HG03039 (cell line): ENCODE results near the gene ABCF2.

Source experiments
- ATAC-seq: cut with Tn5 transposase; IDR thresholded peaks from one replicate; pipeline ENCODE4 v1.9.1; 2021; ENCODE audit warnings: mild to moderate bottlenecking, moderate library complexity; ENCODE audit not compliant: unreplicated experiment

Gene ABCF2

DNA sequence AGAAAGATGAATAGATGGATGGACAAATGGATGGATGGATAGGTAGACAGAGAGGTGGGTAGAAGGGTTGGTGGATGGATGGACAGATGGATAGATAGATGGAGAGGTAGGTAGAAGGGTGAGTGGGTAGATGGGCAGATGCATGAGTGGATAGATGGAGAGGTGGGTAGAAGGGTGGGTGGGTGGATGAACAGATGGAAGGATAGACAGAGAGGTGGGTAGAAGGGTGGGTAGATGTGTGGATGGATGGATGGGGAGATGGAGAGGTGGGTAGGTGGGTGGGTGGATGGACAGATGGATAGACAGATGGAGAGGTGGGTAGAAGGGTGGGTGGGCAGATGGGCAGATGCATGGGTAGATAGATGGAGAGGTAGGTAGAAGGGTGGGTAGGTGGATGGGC is 29.1 kb downstream of the ABCF2 start:
- ATAC-seq, result no peak

GRCh38 chr7:151195616-151196450 is 31.2 kb downstream of the ABCF2 start:
- ATAC-seq, result no peak

GRCh38 chr7:151194188-151194587 is 32.8 kb downstream of the ABCF2 start:
- no peak for ATAC-seq

- ATAC-seq, result no peak
Measured at GRCh38 chr7:151193203-151193978, 33.6 kb downstream of the ABCF2 start.

DNA sequence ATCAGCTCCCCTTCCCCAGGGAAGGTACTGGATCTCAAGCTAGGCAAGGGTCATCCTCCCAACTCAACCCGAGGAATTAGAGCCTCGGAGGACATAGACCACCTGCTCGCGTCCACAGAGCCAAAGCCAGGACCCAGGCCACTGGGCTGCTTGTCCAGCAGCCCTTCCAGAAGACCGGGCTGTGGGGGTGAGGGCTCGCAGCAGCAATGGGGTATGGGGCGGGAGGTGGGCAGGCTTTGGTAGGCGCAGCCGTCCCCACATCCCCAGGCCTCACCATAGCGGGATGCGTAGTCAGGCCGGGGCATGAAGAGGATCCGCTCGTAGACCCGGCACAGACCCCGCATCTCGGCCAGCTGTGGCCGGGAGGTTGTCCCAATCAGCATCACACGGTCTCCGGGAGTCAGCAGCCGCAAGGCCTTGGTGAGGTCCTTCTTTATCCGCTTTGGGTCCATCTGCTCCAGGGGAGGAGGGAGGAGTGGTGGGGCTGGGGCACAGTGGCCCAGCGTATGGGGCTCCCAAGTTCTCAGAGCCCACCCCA is 34.9 kb downstream of the ABCF2 start:
- no peak for ATAC-seq

GRCh38 chr7:151191544-151191943 is 35.5 kb downstream of the ABCF2 start:
- no peak for ATAC-seq

- no peak for ATAC-seq
Measured at GRCh38 chr7:151189038-151189437, 38.0 kb downstream of the ABCF2 start.

DNA sequence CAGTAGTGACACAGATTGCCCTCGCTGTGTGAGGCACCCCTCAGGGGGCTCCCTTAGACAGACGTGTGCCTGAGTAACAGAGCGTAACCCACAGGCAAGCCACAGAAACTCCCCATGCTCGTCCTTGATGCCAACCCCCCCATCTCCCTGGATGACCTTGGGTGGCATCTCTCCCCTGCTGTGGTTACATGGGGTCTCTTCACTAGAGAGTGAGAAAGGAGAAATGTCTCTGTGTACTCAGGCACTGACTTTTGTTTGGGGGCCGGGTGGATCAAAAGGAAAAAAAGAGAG is 38.8 kb downstream of the ABCF2 start:
- ATAC-seq, result no peak

DNA sequence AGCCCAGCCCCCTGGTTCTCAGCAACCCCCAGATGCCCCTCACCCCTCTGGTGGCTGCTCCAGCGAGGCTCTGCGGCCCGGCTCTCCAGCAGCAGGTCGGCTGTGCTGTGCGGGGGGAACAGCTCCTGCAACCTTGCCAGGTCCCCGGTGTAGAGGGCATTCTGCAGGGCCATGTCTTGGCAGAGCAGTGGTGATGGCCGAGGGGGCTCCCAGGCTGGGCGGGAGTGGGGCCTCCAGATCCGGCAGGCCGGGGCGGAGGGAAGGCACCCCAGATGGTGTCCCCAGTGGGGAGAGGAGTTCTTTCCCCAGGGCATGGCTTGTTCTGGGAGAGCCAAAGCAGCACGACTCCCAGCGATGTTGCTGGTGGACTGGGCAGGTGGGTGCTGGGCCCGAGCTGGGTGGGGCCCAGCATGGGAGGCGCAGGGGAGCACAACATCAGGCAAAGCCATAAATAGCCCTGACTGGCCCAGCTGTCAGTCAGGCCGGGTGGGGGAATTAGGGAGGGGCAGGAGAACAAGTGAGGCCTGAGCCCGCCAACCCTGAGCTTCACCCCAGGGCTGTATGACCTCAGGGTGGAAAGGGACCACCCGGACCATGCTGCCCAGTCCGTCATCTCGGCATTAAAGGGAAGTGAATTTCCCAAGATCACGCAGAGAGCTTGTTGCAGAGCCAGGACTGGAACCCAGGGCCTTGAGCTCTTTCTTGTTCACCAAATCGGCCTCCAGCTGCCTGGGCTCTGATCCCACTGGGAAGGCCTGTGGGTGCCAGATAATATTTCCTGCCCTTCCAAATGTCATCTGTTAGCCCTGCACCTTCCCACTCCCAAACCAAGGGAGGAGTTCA is 39.4 kb downstream of the ABCF2 start:
- ATAC-seq, result no peak

DNA sequence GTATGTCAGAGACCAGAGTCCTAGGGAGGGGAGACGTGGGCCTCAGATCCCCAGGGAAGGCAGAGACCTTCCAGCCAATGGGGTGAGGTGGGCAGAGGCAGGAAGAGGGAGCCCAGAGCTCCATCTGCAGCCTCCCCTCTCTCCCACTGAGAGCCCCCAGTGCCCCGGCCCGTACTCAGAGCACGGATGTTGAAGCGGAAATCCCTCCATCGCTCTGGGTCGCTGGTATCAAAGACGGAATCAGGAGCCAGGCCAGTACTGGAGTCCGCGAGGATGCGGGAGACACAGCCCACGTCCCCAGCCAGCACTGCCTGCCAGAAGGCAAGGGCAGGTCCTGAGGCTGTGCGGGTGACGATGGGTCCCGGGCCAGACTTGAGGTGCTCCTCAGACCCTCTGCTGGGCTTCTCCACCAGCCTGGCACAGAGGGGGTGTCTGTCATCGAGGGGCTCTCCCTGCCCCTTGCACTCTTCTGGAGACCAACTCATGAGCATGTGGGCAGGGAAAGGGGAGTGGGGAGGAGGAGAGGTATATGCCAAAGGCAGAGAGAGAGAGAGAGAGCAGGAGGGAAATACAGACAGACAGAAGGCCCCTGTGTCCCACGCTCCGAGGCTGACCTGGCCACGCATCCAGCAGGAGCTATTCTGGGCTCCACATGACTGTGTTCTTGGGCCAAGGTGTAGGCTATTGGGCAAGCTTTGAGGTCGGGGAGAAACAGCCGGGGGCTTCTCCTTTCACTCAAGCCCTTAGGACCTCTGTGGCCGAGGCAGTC is 40.2 kb downstream of the ABCF2 start, which contains the start of gene ASB10:
ASB10 (minus strand) TSS at position 611 of the 769 bp plus-strand sequence; CDS start at position 491, 120 bp downstream.
- ATAC-seq, result no peak

- ATAC-seq, result no peak
Measured at GRCh38 chr7:151185762-151186639, 41.0 kb downstream of the ABCF2 start.

- no peak for ATAC-seq
Measured at GRCh38 chr7:151181011-151181431, 46.0 kb downstream of the ABCF2 start.

DNA sequence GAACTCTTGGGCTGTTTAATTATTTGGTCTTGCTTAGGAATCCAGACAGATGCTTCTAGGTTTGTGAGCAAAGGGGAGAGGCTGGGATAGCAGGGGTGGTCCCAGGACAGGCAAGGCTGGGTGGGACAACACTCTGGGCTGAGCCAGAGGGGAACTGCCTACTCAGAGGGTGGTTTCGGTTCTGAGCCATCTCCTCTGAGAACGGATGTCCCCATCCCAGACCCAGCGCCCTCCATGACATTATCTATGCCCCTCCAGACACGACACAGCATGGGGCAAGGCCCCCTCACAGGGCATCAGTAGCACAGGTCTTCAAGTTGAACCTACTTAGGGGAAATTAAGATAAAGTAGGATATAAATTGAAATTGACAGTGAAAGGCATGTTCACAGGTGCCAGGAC is 47.1 kb downstream of the ABCF2 start:
- no peak for ATAC-seq

DNA sequence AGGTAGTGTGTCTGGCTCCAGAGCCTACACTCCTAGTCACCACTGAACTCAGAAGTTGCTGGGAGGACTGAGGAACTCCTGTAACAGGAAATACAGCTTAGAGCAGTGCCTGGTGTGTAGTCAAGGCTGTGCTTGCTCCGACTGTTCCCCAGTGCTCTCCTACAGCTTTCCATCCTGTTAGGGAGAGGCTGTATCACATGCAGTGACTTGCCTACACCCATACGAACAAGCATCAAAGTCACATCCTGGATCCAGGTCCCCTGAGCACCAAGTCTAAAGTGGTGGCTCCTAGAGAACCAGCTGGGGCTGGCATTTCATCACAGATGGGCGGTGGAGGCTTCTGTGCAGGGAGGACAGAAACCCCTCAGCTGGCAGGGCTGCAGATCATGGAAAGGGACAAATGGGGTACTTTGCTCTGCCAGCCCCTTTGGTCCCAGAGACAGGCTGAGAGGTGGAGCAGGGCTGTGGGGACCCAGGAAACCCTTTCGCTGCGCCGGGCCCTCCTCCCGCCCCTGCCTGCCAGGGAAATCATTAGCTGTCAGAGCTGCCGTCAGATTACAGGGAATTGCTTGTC is 47.6 kb downstream of the ABCF2 start:
- ATAC-seq, result no peak

GRCh38 chr7:151178831-151179230 is 48.2 kb downstream of the ABCF2 start:
- ATAC-seq, result no peak

DNA sequence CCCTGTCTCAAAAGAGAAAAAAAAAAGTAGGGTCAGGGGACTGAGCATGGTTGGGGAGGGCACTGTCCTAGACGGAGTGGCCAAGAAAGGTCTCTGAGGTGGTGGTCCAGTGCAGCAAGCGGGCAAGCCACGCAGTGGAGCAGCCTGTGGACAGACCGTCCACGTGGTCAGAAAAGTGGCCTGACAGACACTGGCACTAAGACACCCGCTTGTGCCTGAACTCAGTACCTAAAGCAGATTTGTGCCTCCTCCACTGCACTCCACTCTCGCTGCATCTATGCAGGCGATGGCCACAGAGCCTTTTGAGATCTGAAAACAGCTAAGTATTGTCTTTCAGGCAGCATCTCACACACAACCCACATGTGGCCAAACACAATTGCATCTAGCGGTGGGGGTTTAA is 48.8 kb downstream of the ABCF2 start:
- ATAC-seq, result no peak

GRCh38 chr7:151177310-151177709 is 49.7 kb downstream of the ABCF2 start:
- ATAC-seq, result no peak

DNA sequence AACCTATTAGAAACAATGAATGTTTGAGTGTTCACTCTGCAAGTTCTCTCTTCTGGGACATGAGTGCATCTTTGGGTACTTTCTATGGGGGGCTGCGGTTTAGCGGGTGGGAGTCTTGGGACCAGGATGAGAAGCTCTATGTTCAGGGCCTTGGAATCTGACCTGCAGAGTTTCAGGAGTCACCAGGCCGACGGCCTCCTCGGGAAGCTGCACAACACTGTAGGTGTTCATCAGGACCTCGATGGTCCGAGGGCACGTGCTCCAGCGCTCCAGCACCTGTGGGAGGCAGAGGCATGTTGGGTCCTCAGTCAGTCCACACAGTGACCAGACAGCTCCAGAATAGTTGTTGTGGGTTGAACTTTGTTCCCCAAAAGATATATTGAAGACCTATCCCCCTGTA is 50.6 kb downstream of the ABCF2 start:
- ATAC-seq, result no peak

DNA sequence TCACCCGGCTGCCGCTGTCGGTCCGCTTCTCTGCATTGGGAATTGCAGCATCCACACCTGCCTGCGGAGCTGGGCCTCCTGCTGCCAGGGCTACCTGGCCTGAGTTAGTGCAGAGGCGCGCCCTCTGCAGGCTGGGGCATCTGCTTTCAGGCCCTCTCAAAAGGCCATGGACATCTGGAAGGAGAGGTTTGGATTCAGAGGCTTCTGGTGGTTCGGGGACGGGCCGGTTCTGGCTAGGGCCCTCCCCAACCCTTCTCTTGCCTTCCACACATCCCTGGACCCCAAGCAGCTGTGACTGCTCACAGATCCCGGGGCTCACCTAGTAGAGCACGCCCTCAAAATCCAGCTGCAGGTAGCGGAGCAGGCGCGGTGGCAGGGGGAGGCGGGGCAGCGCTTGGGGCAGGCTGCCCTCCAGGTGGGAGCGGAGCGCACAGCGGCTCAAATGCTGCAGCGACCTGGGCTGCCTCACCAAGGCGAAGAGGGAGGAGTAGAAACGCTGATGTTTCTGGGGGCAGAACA is 51.2 kb downstream of the ABCF2 start:
- no peak for ATAC-seq
